ENCODE measurements around the gene UBN2.

DNA sequence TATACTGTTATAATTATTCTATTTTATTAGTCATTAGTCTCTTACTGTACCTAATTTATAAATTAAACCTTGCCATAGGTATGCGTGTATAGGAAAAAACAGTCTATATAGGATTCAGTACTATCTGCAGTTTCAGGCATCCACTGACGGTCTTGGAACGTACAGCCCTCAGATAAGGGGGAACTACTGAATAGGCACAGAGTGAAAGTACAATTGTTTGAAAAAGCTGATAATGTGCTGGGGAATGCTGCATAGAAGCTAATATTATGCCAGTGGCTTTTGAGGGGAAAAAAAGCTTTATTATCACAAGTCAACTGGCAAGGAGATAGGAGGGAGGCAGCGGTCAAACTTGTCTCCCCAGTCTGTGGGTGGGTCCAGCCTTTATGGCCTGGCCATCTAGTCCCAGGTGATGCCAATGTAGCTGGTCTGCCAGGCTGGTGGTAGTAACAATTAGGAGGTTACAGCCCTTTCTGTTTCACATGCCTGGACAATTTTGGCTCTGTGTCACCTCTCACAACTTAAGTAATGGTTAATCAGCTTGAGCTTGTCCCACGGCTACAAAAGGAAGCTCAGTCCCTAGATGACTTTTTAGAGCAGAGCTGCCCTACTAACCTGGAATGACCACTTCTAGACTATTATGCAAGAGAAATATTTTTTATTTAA lies 101.8 kb downstream of the UBN2 start:
- TF ChIP-seq, protein P1, sequence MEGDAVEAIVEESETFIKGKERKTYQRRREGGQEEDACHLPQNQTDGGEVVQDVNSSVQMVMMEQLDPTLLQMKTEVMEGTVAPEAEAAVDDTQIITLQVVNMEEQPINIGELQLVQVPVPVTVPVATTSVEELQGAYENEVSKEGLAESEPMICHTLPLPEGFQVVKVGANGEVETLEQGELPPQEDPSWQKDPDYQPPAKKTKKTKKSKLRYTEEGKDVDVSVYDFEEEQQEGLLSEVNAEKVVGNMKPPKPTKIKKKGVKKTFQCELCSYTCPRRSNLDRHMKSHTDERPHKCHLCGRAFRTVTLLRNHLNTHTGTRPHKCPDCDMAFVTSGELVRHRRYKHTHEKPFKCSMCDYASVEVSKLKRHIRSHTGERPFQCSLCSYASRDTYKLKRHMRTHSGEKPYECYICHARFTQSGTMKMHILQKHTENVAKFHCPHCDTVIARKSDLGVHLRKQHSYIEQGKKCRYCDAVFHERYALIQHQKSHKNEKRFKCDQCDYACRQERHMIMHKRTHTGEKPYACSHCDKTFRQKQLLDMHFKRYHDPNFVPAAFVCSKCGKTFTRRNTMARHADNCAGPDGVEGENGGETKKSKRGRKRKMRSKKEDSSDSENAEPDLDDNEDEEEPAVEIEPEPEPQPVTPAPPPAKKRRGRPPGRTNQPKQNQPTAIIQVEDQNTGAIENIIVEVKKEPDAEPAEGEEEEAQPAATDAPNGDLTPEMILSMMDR (IDR thresholded peaks at IDR 0.05), result no peak
- TF ChIP-seq POLR2A (IDR thresholded peaks at IDR 0.05), result no peak
